ENCODE data around the gene GDF2. TPM values are rescaled to one million over a fixed set of nuclear protein-coding genes. Genes with fewer than 3 reads are reported as not detected.

Gene GDF2
- total RNA-seq, 1 donor from 2014 or later: not detected

DNA sequence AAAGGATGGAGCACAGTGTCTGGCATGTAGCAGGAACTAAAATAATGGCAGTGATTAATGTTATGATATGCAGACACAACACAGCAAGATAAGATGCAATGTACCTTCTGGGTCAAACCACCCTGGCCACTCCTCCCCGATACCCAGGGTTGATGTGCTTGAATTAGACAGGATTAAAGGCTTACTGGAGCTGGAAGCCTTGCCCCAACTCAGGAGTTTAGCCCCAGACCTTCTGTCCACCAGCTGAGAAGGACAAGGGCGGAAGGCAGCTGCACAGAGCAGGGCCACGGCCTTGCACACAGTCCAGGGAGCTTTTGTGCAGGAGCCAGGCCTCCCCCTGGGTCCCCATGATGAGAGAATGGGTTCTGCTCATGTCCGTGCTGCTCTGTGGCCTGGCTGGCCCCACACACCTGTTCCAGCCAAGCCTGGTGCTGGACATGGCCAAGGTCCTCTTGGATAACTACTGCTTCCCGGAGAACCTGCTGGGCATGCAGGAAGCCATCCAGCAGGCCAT is 25.9 kb downstream of the GDF2 start, which contains the start of gene RBP3:
TSS of gene RBP3 (plus strand) at position 226 of the 514 bp plus-strand sequence. CDS start at position 348, 122 bp downstream.
- Mint-ChIP-seq H3K4me3 (no peak within 1 kb of the TSS), H3K9me3 (no peaks in the 10 kb centered on the region), H3K36me3 (ENCODE audit: low read depth) (no peaks in the 10 kb centered on the region), H3K27ac (no peak within 1 kb of the TSS), H3K27me3 (ENCODE audit: insufficient read depth) (peaks cover 2% of the 10 kb centered on the region), H3K4me1 (ENCODE audit: low read depth) (no peaks in the 10 kb centered on the region)
- no peak for DNase-seq (ENCODE audit: low spot score)
- intact Hi-C loops (cut with micrococcal nuclease): no loop called here

DNA sequence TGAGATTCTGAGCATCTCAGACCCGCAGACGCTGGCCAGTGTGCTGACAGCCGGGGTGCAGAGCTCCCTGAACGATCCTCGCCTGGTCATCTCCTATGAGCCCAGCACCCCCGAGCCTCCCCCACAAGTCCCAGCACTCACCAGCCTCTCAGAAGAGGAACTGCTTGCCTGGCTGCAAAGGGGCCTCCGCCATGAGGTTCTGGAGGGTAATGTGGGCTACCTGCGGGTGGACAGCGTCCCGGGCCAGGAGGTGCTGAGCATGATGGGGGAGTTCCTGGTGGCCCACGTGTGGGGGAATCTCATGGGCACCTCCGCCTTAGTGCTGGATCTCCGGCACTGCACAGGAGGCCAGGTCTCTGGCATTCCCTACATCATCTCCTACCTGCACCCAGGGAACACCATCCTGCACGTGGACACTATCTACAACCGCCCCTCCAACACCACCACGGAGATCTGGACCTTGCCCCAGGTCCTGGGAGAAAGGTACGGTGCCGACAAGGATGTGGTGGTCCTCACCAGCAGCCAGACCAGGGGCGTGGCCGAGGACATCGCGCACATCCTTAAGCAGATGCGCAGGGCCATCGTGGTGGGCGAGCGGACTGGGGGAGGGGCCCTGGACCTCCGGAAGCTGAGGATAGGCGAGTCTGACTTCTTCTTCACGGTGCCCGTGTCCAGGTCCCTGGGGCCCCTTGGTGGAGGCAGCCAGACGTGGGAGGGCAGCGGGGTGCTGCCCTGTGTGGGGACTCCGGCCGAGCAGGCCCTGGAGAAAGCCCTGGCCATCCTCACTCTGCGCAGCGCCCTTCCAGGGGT is 26.6 kb downstream of the GDF2 start:
- Mint-ChIP-seq H3K4me1 (ENCODE audit: low read depth) (no peaks in the 10 kb centered on the region), H3K36me3 (ENCODE audit: low read depth) (no peaks in the 10 kb centered on the region)
- intact Hi-C loops (cut with micrococcal nuclease): no loop called here

DNA sequence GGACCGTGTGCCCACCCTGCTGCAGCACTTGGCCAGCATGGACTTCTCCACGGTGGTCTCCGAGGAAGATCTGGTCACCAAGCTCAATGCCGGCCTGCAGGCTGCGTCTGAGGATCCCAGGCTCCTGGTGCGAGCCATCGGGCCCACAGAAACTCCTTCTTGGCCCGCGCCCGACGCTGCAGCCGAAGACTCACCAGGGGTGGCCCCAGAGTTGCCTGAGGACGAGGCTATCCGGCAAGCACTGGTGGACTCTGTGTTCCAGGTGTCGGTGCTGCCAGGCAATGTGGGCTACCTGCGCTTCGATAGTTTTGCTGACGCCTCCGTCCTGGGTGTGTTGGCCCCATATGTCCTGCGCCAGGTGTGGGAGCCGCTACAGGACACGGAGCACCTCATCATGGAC is 27.3 kb downstream of the GDF2 start:
- no peak overlapping the region for H3K27ac Mint-ChIP-seq
- H3K4me3 Mint-ChIP-seq: no peak overlapping the region
- intact Hi-C loops (cut with micrococcal nuclease): no loop called here
- no peaks in the 10 kb centered on the region for H3K4me1 Mint-ChIP-seq (ENCODE audit: low read depth)
- no peak for DNase-seq (ENCODE audit: low spot score)
- H3K36me3 Mint-ChIP-seq (ENCODE audit: low read depth): no peaks in the 10 kb centered on the region
- peaks cover 2% of the 10 kb centered on the region for H3K27me3 Mint-ChIP-seq (ENCODE audit: insufficient read depth)
- H3K9me3 Mint-ChIP-seq: no peaks in the 10 kb centered on the region

More for the DNA sequence above, 26.6 kb downstream of the GDF2 start:
- Mint-ChIP-seq H3K27ac (no peak overlapping the region), H3K27me3 (ENCODE audit: insufficient read depth) (peaks cover 2% of the 10 kb centered on the region), H3K9me3 (no peaks in the 10 kb centered on the region), H3K4me3 (no peak overlapping the region)
- DNase-seq (ENCODE audit: low spot score): no peak

GRCh38 chr10:47349941-47350371 is 27.7 kb downstream of the GDF2 start:
- no peak overlapping the region for H3K27ac Mint-ChIP-seq
- intact Hi-C loops (cut with micrococcal nuclease): no loop called here
- no peaks in the 10 kb centered on the region for H3K9me3 Mint-ChIP-seq
- H3K27me3 Mint-ChIP-seq (ENCODE audit: insufficient read depth): peaks cover 2% of the 10 kb centered on the region
- H3K36me3 Mint-ChIP-seq (ENCODE audit: low read depth): no peaks in the 10 kb centered on the region
- DNase-seq (ENCODE audit: low spot score): no peak
- H3K4me1 Mint-ChIP-seq (ENCODE audit: low read depth): no peaks in the 10 kb centered on the region
- no peak overlapping the region for H3K4me3 Mint-ChIP-seq

- H3K4me3 Mint-ChIP-seq: no peak overlapping the region
- H3K4me1 Mint-ChIP-seq (ENCODE audit: low read depth): no peaks in the 10 kb centered on the region
- H3K9me3 Mint-ChIP-seq: no peaks in the 10 kb centered on the region
- H3K27ac Mint-ChIP-seq: no peak overlapping the region
- intact Hi-C loops (cut with micrococcal nuclease): no loop called here
- DNase-seq (ENCODE audit: low spot score): no peak
- peaks cover 2% of the 10 kb centered on the region for H3K27me3 Mint-ChIP-seq (ENCODE audit: insufficient read depth)
- no peaks in the 10 kb centered on the region for H3K36me3 Mint-ChIP-seq (ENCODE audit: low read depth)
Measured at GRCh38 chr10:47350671-47351640, 28.7 kb downstream of the GDF2 start.

- Mint-ChIP-seq H3K4me3 (no peak overlapping the region), H3K4me1 (ENCODE audit: low read depth) (no peaks in the 10 kb centered on the region), H3K36me3 (ENCODE audit: low read depth) (no peaks in the 10 kb centered on the region), H3K9me3 (no peaks in the 10 kb centered on the region), H3K27me3 (ENCODE audit: insufficient read depth) (no peaks in the 10 kb centered on the region), H3K27ac (no peak overlapping the region)
- intact Hi-C loops (cut with micrococcal nuclease): no loop called here
- no peak for DNase-seq (ENCODE audit: low spot score)
Measured at GRCh38 chr10:47351899-47352815, 29.9 kb downstream of the GDF2 start.

DNA sequence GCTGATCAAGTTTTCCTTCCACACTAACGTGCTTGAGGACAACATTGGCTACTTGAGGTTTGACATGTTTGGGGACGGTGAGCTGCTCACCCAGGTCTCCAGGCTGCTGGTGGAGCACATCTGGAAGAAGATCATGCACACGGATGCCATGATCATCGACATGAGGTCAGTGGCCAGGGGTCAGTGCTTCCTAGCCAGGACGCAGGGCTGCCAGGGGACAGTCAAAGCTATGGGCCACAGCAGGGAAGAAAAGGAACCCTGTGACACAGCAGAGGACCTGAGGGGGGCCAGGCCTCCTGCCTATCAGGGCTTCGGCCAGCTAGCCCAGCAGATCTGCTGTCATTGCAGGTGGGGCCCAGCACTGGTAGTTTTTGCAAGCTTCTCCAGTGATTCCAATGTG is 31.1 kb downstream of the GDF2 start:
- Mint-ChIP-seq H3K9me3 (no peaks in the 10 kb centered on the region), H3K36me3 (ENCODE audit: low read depth) (no peaks in the 10 kb centered on the region), H3K27me3 (ENCODE audit: insufficient read depth) (no peaks in the 10 kb centered on the region), H3K4me1 (ENCODE audit: low read depth) (no peaks in the 10 kb centered on the region), H3K4me3 (no peak overlapping the region), H3K27ac (no peak overlapping the region)
- intact Hi-C loops (cut with micrococcal nuclease): no loop called here
- DNase-seq (ENCODE audit: low spot score): no peak

DNA sequence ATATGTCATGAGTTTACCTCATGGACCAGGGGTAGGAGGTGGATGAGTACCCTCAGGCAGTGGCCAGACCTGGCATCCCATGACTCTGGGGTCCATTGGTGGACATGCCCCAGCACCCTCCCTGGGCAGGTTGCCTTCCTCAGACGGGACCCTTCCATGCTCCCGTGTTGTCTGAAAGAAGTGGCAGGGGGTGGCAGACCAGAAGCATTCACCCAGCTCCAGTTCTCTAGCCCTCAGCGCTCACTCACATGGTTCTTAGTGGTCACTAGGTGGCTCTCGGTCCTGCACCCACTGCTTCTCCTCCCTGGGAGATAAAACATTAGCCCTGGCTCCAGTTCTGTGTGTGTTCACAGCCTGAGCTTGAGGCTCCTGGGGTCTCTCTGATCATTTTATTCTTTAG is 31.9 kb downstream of the GDF2 start:
- Mint-ChIP-seq H3K27me3 (ENCODE audit: insufficient read depth) (no peaks in the 10 kb centered on the region), H3K36me3 (ENCODE audit: low read depth) (no peaks in the 10 kb centered on the region), H3K4me1 (ENCODE audit: low read depth) (no peaks in the 10 kb centered on the region), H3K27ac (no peak overlapping the region), H3K9me3 (no peaks in the 10 kb centered on the region), H3K4me3 (no peak overlapping the region)
- intact Hi-C loops (cut with micrococcal nuclease): no loop called here
- no peak for DNase-seq (ENCODE audit: low spot score)

DNA sequence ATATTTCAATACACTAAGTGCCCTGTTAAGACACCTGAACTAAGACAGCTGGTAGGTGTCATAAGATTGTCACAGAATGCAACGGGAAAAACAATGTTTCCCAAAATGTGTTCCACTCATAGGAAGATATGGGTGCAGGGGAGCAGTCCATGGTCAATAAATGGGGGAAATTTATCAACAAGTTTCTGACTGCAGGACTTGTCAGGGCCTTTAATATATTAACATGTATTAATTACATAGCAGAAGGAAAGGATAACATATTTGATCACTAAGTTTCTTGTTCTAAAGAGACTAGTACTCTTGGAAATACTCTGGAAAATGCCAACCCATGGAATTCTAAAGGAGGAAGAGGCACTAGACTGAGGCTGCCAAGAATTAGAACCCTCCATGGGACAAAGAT is 32.6 kb downstream of the GDF2 start:
- Mint-ChIP-seq H3K4me3 (no peak overlapping the region), H3K27me3 (ENCODE audit: insufficient read depth) (no peaks in the 10 kb centered on the region), H3K4me1 (ENCODE audit: low read depth) (no peaks in the 10 kb centered on the region), H3K27ac (no peak overlapping the region), H3K36me3 (ENCODE audit: low read depth) (no peaks in the 10 kb centered on the region), H3K9me3 (no peaks in the 10 kb centered on the region)
- intact Hi-C loops (cut with micrococcal nuclease): no loop called here
- no peak for DNase-seq (ENCODE audit: low spot score)

DNA sequence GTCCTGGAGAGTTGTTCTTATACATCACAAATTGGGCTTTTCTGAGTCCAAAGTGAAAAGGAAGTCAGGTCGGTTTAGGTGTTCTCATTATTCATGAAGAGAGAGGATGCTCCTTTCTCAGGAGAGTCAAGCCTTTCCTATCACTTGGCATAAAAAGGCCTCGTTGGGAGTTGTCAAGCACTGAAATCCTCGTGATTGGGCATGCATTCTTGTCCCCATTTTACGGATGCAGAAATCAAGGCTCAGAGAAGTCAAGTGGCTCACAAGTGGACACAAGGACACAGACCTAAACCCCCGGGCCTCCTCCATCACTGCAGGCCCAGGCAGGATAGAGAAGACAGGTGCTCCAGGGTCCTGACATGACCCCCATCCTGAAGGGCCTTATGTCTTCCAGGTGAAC is 34.5 kb downstream of the GDF2 start:
- intact Hi-C loops (cut with micrococcal nuclease): no loop called here
- Mint-ChIP-seq H3K27ac (no peak overlapping the region), H3K4me1 (ENCODE audit: low read depth) (no peaks in the 10 kb centered on the region), H3K9me3 (no peaks in the 10 kb centered on the region), H3K36me3 (ENCODE audit: low read depth) (no peaks in the 10 kb centered on the region), H3K4me3 (no peak overlapping the region), H3K27me3 (ENCODE audit: insufficient read depth) (no peaks in the 10 kb centered on the region)
- DNase-seq (ENCODE audit: low spot score): no peak

DNA sequence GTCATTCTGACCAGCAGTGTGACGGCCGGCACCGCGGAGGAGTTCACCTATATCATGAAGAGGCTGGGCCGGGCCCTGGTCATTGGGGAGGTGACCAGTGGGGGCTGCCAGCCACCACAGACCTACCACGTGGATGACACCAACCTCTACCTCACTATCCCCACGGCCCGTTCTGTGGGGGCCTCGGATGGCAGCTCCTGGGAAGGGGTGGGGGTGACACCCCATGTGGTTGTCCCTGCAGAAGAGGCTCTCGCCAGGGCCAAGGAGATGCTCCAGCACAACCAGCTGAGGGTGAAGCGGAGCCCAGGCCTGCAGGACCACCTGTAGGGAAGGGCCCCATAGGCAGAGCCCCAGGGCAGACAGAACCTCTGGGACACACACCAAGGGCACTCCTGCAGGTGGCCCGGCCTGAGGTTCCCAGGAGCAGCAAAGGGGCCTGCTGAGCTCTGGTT is 34.9 kb downstream of the GDF2 start:
- H3K36me3 Mint-ChIP-seq (ENCODE audit: low read depth): no peaks in the 10 kb centered on the region
- H3K9me3 Mint-ChIP-seq: no peaks in the 10 kb centered on the region
- no peaks in the 10 kb centered on the region for H3K4me1 Mint-ChIP-seq (ENCODE audit: low read depth)
- intact Hi-C loops (cut with micrococcal nuclease): no loop called here
- H3K4me3 Mint-ChIP-seq: no peak overlapping the region
- no peaks in the 10 kb centered on the region for H3K27me3 Mint-ChIP-seq (ENCODE audit: insufficient read depth)
- no peak overlapping the region for H3K27ac Mint-ChIP-seq
- no peak for DNase-seq (ENCODE audit: low spot score)

GRCh38 chr10:47357911-47358310 is 35.7 kb downstream of the GDF2 start:
- no peak overlapping the region for H3K27ac Mint-ChIP-seq
- no peaks in the 10 kb centered on the region for H3K27me3 Mint-ChIP-seq (ENCODE audit: insufficient read depth)
- DNase-seq (ENCODE audit: low spot score): no peak
- intact Hi-C loops (cut with micrococcal nuclease): no loop called here
- no peak overlapping the region for H3K4me3 Mint-ChIP-seq
- no peaks in the 10 kb centered on the region for H3K9me3 Mint-ChIP-seq
- H3K4me1 Mint-ChIP-seq (ENCODE audit: low read depth): no peaks in the 10 kb centered on the region
- no peaks in the 10 kb centered on the region for H3K36me3 Mint-ChIP-seq (ENCODE audit: low read depth)
